Measurements from ENCODE around the gene SLC25A21.

DNA sequence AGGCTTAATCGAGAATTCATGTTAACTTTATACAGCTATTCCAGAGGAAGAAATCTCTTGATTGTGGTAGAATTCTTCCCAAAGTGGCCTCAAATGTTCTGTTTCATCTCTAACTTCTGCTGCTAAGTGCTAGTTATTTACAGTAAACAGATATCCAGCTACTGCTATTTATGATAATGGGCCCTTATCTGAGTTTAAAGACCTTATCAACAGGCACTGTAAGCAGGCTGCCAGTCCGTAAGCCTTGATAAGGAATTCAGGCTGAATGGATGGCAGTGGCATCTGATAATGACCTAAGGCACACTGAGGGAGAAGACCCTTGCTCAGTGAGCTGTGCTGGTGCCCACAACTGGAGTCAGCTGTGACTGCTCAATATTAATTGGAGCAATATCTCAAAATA, 451.7 kb downstream of the SLC25A21 start:
- no peak for TF ChIP-seq POLR2A (IDR thresholded peaks at IDR 0.05)
- TF ChIP-seq, protein P1, sequence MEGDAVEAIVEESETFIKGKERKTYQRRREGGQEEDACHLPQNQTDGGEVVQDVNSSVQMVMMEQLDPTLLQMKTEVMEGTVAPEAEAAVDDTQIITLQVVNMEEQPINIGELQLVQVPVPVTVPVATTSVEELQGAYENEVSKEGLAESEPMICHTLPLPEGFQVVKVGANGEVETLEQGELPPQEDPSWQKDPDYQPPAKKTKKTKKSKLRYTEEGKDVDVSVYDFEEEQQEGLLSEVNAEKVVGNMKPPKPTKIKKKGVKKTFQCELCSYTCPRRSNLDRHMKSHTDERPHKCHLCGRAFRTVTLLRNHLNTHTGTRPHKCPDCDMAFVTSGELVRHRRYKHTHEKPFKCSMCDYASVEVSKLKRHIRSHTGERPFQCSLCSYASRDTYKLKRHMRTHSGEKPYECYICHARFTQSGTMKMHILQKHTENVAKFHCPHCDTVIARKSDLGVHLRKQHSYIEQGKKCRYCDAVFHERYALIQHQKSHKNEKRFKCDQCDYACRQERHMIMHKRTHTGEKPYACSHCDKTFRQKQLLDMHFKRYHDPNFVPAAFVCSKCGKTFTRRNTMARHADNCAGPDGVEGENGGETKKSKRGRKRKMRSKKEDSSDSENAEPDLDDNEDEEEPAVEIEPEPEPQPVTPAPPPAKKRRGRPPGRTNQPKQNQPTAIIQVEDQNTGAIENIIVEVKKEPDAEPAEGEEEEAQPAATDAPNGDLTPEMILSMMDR (IDR thresholded peaks at IDR 0.05) = no peak
